SW480 (cell line): ENCODE results near the gene PAX6.

Experiments
- DNase-seq: peaks from one replicate; pipeline ENCODE4 v3.0.0-alpha.2; 2016; ENCODE audit warnings: low spot score

PAX6 gene

DNA sequence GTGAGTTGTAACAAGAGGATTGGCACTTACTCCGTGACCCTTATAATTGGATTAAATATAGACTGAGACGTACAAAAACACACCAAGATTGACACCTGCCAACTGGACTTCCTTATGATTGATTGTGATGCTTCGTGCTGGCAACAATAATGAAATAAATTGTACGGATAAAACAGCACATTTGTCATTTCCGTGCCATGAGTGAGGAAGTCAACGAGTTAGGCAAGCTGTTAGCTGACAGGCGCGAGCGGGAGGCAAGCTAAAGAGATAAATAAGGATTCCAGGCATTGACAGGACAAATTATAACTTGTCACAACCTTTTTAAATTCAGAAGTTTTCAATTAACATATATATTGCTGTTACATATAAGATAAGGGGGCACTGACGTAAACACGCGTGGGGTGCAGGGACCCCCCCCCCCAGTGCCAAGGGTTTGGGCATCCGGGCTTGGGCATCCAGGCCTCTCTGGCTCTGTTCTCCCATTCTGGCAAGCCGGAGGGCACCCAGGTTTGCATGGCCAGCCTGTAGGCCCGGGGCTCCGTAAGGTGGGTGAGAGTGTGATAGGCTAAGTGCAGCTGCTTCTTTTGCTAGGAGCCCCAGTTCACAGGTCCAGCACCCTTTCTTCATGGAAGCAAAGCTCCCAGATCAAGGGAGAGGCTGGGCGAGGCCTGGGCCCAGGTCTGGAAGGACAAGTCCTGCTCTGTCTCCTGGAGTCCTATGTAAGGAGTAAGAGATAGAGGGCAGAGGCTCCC is 11.2 kb upstream of the PAX6 start:
- DNase-seq: no peak

- no peak for DNase-seq
Observed at GRCh38 chr11:31821766-31822165, 10.6 kb upstream of the PAX6 start.

- DNase-seq: no peak
Observed at GRCh38 chr11:31821235-31821764, 10.2 kb upstream of the PAX6 start.

DNA sequence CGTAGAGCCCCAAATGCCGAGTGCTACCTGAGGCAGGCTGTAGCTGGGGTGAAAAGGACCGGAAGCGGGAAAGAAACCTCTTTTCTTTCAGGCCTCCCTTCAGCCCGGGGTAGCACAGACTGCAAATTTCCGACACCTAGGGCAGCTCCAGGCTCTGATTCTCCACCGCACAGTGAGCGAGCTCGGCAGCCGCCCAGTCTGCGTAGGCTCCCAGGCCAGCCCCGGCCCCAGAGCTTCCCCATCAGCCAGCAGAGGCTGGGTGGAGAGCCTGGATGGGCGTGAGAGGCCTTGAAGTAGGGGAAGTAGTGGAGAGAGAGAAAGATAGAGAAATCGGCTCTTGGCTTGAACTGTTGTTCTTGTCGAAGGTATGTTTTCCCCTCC is 9.3 kb upstream of the PAX6 start:
- DNase-seq: no peak

DNA sequence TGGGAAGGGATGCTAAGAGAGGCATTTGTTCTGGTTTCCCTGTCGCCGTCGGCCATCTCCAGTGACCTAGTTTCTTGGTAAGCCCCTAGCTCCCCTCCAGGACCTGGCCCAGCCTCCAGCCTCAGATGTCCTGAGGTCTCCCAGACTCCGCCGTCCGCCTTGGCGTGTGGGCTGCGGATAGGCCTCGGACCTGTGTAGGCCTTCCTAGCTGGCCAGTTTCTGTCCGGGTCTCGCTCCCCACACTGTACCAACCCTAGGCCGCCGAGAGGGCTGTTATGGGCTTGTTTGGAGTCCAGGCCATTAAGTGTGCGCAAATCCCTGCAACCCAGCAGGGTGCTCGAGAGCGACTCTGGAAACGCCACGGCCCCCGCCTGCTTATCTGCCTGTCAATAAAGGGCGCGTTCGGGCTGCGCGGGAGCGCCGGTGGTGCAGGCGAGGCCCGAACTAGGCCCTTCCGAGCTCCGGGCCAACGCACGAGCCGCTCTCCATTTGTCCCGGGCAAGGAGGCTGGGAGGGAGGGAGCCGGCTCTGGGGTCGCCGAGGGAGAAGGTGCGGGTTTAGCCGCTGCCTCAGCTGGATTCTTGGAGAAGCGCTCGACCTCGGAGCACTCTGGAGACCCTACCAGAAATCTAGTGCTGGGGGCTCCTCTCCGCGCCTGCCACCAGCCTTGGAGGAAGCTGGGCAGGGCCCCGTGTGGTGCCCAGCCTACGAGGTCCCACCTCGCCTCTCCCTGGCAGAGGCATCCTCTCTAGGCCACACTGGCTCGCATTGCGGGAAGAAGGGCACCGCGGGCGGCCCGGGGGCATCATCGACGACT is 8.7 kb upstream of the PAX6 start:
- no peak for DNase-seq

GRCh38 chr11:31818874-31819331 is 7.8 kb upstream of the PAX6 start:
- DNase-seq: no peak

GRCh38 chr11:31818425-31818755 is 7.3 kb upstream of the PAX6 start:
- DNase-seq: no peak

GRCh38 chr11:31817621-31818424 is 6.7 kb upstream of the PAX6 start:
- DNase-seq: no peak

DNA sequence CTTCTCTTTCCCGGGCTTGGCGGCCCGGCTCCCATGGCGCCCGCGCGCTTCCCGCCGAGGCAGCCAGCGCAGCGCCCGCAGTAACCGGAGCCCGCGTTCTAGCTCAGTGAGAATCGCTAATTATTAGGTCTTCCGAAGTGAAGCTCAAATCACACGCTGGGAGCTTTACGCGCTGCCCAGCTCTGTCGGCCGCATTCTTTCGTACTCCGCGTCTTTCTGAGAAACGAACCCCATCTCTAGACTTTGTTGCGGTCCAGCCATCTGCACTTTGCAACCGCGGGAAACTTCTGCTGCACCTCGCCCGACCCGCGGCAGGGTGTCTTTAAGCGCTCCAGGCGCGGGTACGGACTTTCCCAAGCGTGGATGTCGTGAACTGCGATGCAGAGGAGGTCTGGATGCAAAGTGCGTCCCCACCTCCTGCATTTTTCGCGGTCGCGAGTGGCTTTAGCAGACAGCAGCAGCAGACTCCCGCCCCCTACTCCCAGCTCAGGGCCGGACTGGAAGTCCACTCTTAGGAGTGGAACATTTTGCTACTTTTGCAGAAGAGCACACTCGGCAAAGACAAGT is 6.0 kb upstream of the PAX6 start:
- peak; percentile 38 for DNase-seq

- peak; percentile 28 for DNase-seq
Observed at GRCh38 chr11:31816468-31817053, 5.4 kb upstream of the PAX6 start.

DNA sequence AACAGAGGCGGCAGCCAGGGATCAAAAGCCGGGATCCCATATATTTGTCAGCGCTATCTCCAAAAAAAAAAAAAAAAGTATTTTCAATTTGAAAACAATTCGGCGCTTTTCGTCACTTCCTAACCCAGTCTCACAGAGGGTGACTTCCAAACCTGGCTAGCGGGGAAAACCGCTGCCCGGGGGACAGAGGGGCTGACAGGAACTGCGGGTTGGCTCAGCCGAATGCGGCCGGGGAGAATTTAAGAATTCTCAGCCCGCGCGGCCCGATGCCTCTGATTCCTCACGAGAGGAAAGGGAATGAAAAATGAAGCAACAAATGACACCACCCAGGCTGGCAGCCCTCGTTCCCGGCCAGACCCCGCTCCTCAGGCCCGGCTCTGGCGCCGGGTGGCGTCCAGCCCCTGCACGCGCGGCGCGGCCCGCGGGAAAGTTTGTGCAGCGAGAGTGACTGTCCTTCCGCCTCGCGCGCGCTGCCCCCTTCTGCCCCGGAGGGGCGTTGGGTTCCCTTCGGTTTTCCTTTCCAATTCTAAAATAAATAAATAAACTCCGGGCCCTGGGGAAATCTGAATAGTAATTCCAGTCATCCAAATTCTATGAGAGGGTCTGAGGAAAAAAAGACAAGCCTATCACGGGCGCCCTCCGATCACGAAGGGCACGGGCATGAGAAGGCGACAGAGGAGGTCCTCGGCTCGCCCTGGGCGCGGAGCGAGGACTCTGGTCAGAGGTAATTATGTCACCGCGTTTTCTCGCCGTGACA is 4.8 kb upstream of the PAX6 start:
- peak; percentile 46 for DNase-seq

DNA sequence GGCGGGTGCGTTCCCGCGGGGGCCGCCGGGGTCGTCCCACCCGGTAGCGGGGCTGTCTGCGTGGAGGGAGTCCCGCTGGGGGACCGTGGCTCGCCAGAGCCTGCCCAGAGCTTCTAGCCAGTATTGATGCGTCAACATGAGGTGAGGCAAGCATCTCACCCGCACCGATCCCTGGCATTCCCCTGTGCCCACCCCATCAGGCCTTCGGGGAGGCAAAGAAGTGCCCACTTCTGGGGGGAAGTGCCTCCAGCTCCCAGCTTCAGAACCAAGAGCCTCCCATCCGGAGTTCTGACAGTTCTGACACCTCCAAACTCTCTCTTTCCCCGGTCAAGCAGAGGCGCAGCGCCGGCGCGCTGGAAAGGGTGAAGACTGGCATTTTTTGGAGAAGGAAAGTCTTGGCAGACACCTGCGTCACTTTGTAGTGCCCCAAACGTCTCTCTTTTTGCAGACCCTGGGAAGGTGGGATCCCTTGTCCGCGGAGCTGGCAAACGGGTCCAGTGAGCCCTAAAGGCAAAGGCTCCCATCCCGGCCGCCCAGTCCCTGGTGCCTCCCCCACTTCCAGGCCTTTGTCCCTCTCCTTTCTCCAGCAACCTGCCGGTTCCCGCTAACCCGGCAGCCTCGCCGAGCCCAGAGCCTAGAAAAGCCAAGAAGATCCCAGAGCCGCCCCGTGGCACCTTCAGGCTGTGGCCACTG is 3.2 kb upstream of the PAX6 start:
- no peak for DNase-seq

- no peak for DNase-seq
Observed at GRCh38 chr11:31813391-31814175, 2.5 kb upstream of the PAX6 start.

- DNase-seq: peak; percentile 56
Observed at GRCh38 chr11:31812383-31813381, 1.6 kb upstream of the PAX6 start.

GRCh38 chr11:31809857-31810778 is 1.0 kb downstream of the PAX6 start:
- peak; percentile 53 for DNase-seq

DNA sequence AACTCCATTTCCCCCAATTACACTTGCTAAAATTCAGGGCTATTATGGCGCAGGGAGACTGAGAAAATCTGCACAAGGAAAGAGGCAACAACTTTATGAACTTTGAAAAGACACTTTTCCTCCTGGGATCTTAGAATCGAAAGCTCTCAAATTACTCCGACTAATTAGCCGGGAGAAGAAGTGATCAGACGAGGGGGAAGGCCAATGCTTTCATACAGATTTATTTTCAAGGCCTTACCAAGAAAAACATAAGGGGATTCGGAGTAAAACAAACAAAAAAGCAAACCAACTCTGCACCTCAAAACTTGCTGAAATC is 1.6 kb downstream of the PAX6 start:
- DNase-seq: peak; percentile 7
